Uterus (tissue), 4 donors: ENCODE results near the gene PLA2G4B. TPM values are rescaled to one million over a fixed set of nuclear protein-coding genes. Genes with fewer than 3 reads are reported as not detected.
A peak's percentile ranks its signal among the peaks of the same experiment; 100 is the strongest.

Experiments
- DNase-seq, 2 donors: peaks; one replicate each; pipeline ENCODE4 v3.0.0-alpha.2; 2019 to 2020
- H3K27ac ChIP-seq, 2 donors: fragments of 200-600 bp; sonication (generic); 1 replicate in 1 of 2; 2 replicates in 1 of 2; pipeline ENCODE4 v1.5.1; 2016 to 2018
- H3K27me3 ChIP-seq, 2 donors: fragments of 200-600 bp; sonication (generic); one replicate each; pipeline ENCODE4 v1.5.1; 2018 to 2019; ENCODE audit warnings: control low read depth in 1 of 2
- H3K36me3 ChIP-seq, 2 donors: fragments of 200-600 bp; sonication (generic); one replicate each; pipeline ENCODE4 v1.5.1; 2019; ENCODE audit warnings: control low read depth in 1 of 2
- H3K4me1 ChIP-seq, 2 donors: fragments of 200-600 bp; sonication (generic); one replicate each; pipeline ENCODE4 v1.5.1; 2018 to 2019; ENCODE audit warnings: control low read depth in 1 of 2
- H3K4me3 ChIP-seq, 2 donors: fragments of 200-600 bp; sonication (generic); 1 replicate in 1 of 2; 2 replicates in 1 of 2; pipeline ENCODE4 v1.5.1; 2018 to 2019; ENCODE audit warnings: mild to moderate bottlenecking in 1 of 2
- H3K9me3 ChIP-seq, 2 donors: fragments of 200-600 bp; sonication (generic); one replicate each; pipeline ENCODE4 v1.5.1; 2019; ENCODE audit warnings: control low read depth in 1 of 2
- CTCF ChIP-seq, 4 experiments: fragments of 200-600 bp in 2 of 4; fragments of 450-650 bp in 2 of 4; sonication (generic) in 2 of 4; IDR thresholded peaks; one replicate each; pipeline ENCODE4 v1.5.1; 2016 to 2019; ENCODE audit warnings: antibody characterized with exemption in 4 of 4, mild to moderate bottlenecking in 2 of 4, moderate library complexity in 1 of 4
- POLR2A ChIP-seq, 2 donors: fragments of 450-650 bp; IDR thresholded peaks; one replicate each; pipeline ENCODE4 v1.6.1; 2016; ENCODE audit warnings: antibody characterized with exemption in 2 of 2, mild to moderate bottlenecking in 1 of 2, moderate library complexity in 1 of 2
- intact Hi-C: fragments of 100-400 bp; cut with DNase I; formaldehyde crosslinking; loops from one replicate; pipeline ENCODE4 v1.15.1; 2023; ENCODE audit warnings: low total_unique reads
- total RNA-seq, 4 donors: library from RNA; depleted of rRNA in 3 of 4; stranded (reverse); fragments of >200 nt in 3 of 4; gene quantifications; one replicate each; pipeline versions ENCODE4 v1.1.0 to v1.2.4, GENCODE V29; 2014 to 2023
- donor health status: DM: yes; HTN: yes; CAD: no.

PLA2G4B gene
- total RNA-seq, 4 donors from 2014 or later = 3.5 to 91.2 (median 7.1) TPM

- intact Hi-C loops = no loop called here
- Histone ChIP-seq H3K27me3 (no peaks in the 10 kb centered on the region), H3K27ac (no peak overlapping the region), H3K4me3 (no peak overlapping the region), H3K4me1 (peaks cover 0 to 11% of the 10 kb centered on the region in 2 donors), H3K36me3 (no peaks in the 10 kb centered on the region), H3K9me3 (no peaks in the 10 kb centered on the region)
- DNase-seq = no peak
- TF ChIP-seq POLR2A (IDR thresholded peaks at IDR 0.05) (no peak), CTCF (IDR thresholded peaks at IDR 0.05) (no peak)
These were observed 42.4 kb downstream of the PLA2G4B start for GRCh38 chr15:41881086-41881485.

GRCh38 chr15:41881550-41881919, 42.9 kb downstream of the PLA2G4B start:
- Histone ChIP-seq H3K36me3 (no peaks in the 10 kb centered on the region), H3K27ac (no peak overlapping the region), H3K4me1 (peaks cover 0 to 11% of the 10 kb centered on the region in 2 donors), H3K9me3 (no peaks in the 10 kb centered on the region), H3K4me3 (peak overlapping the region in 1 of 2 donors; percentile 19), H3K27me3 (no peaks in the 10 kb centered on the region)
- TF ChIP-seq CTCF (IDR thresholded peaks at IDR 0.05) = no peak
- no peak for TF ChIP-seq POLR2A (IDR thresholded peaks at IDR 0.05)
- intact Hi-C loops = no loop called here
- DNase-seq = no peak

GRCh38 chr15:41881920-41882688, 43.5 kb downstream of the PLA2G4B start:
- peak overlapping the region; percentile 1 to 19 for H3K4me3 ChIP-seq
- TF ChIP-seq CTCF (IDR thresholded peaks at IDR 0.05) (no peak), POLR2A (IDR thresholded peaks at IDR 0.05) (no peak)
- H3K27ac ChIP-seq = no peak overlapping the region

GRCh38 chr15:41882689-41883483, 44.2 kb downstream of the PLA2G4B start:
- H3K4me3 ChIP-seq = peak overlapping the region in 1 of 2 donors; percentile 19
- intact Hi-C loops = no loop called here
- no peaks in the 10 kb centered on the region for H3K36me3 ChIP-seq
- TF ChIP-seq CTCF (IDR thresholded peaks at IDR 0.05) (no peak), POLR2A (IDR thresholded peaks at IDR 0.05) (no peak)
- H3K4me1 ChIP-seq = peaks cover 0 to 11% of the 10 kb centered on the region in 2 donors
- no peaks in the 10 kb centered on the region for H3K27me3 ChIP-seq
- no peaks in the 10 kb centered on the region for H3K9me3 ChIP-seq
- DNase-seq = no peak
- no peak overlapping the region for H3K27ac ChIP-seq

More at GRCh38 chr15:41881920-41882688, 43.5 kb downstream of the PLA2G4B start:
- intact Hi-C loops = no loop called here
- peaks cover 0 to 11% of the 10 kb centered on the region in 2 donors for H3K4me1 ChIP-seq
- no peaks in the 10 kb centered on the region for H3K27me3 ChIP-seq
- no peaks in the 10 kb centered on the region for H3K36me3 ChIP-seq
- no peak for DNase-seq
- no peaks in the 10 kb centered on the region for H3K9me3 ChIP-seq

GRCh38 chr15:41883484-41883825, 44.8 kb downstream of the PLA2G4B start:
- intact Hi-C loops = no loop called here
- H3K27me3 ChIP-seq = no peaks in the 10 kb centered on the region
- H3K9me3 ChIP-seq = no peaks in the 10 kb centered on the region
- peaks cover 0 to 11% of the 10 kb centered on the region in 2 donors for H3K4me1 ChIP-seq
- no peak for DNase-seq
- no peaks in the 10 kb centered on the region for H3K36me3 ChIP-seq
- H3K4me3 ChIP-seq = no peak overlapping the region
- no peak overlapping the region for H3K27ac ChIP-seq
- TF ChIP-seq POLR2A (IDR thresholded peaks at IDR 0.05) = no peak
- no peak for TF ChIP-seq CTCF (IDR thresholded peaks at IDR 0.05)
